Aorta (tissue), 5 donors: ENCODE data around the gene MAD2L1. TPM values are rescaled to one million over a fixed set of nuclear protein-coding genes. Genes with fewer than 3 reads are reported as not detected.

Experiments
- ATAC-seq: fragments of 200-7000 bp; cut with Tn5 transposase; one replicate; pipeline ENCODE4 v1.9.1; 2022; ENCODE audit warnings: moderate library complexity; ENCODE audit not compliant: low FRiP score
- DNase-seq, 2 donors: peaks; one replicate each; pipeline ENCODE4 v3.0.0-alpha.2; 2020
- H3K27ac ChIP-seq, 2 donors: one replicate each; pipeline ENCODE4 v1.5.1; 2013; ENCODE audit warnings: low read length in 2 of 2, mild to moderate bottlenecking in 2 of 2, moderate library complexity in 2 of 2, control low read depth in 1 of 2, inconsistent platforms in 1 of 2, low read depth in 1 of 2
- H3K27me3 ChIP-seq, 2 donors: one replicate each; pipeline ENCODE4 v1.6.1; 2013; ENCODE audit warnings: control low read depth in 1 of 2, low read length in 1 of 2, mild to moderate bottlenecking in 1 of 2, moderate library complexity in 1 of 2; ENCODE audit not compliant: insufficient read depth in 2 of 2, control insufficient read depth in 1 of 2
- H3K36me3 ChIP-seq, 2 donors: one replicate each; pipeline ENCODE4 v1.6.1; 2013; ENCODE audit warnings: control low read depth in 1 of 2, low read length in 1 of 2, mild to moderate bottlenecking in 1 of 2; ENCODE audit not compliant: insufficient read depth in 2 of 2, control insufficient read depth in 1 of 2
- H3K4me1 ChIP-seq, 2 donors: one replicate each; pipeline ENCODE4 v1.6.1; 2013; ENCODE audit warnings: low read length in 2 of 2, control low read depth in 1 of 2, mild to moderate bottlenecking in 1 of 2, moderate library complexity in 1 of 2; ENCODE audit not compliant: insufficient read depth in 2 of 2, control insufficient read depth in 1 of 2
- H3K4me3 ChIP-seq, 2 donors: one replicate each; pipeline ENCODE4 v1.5.1; 2013; ENCODE audit warnings: low read length in 2 of 2, control low read depth in 1 of 2, mild to moderate bottlenecking in 1 of 2
- H3K9me3 ChIP-seq: one replicate; pipeline ENCODE4 v1.6.1; 2013; ENCODE audit warnings: mild to moderate bottlenecking, low read length; ENCODE audit not compliant: control insufficient read depth
- WGBS, 2 donors: extraction: QIAGEN DNeasy Blood & Tissue Kit; methylation state at CpG; one replicate each; pipeline ENCODE4 v1.1.7; 2013; 5-methylcytosine and 5-hydroxymethylcytosine counted together
- intact Hi-C, 2 donors: fragments of 100-400 bp; cut with DNase I; formaldehyde crosslinking; loops; one replicate each; pipeline versions ENCODE4 v1.14.2 to v1.15.0; 2022
- polyA plus RNA-seq, 2 donors: library from polyadenylated mRNA; stranded (reverse); fragments of 200-250 nt; gene quantifications; one replicate each; pipeline ENCODE4 v1.2.3, GENCODE V29; 2013
- total RNA-seq, 2 donors: library from RNA; stranded (reverse); fragmentation: NEBNext Ultra II Directional; extraction: Animal tissue kit (Norgen Biotek cat#: 25700); gene quantifications; one replicate each; pipeline ENCODE4 v1.2.1, GENCODE V29; 2021
- donor health status: healthy with polysubstance abuse.
- donor health status: Bipolar disorder and iron deficiency.
- donor health status: DM: no; HTN: no; CAD: no.
- donor health status: DM: no; HTN: no; CAD: no.
- donor health status: DM: yes; HTN: yes; CAD: no.

Gene MAD2L1
- total and polyA plus RNA-seq, 4 donors: 0.79 to 9.1 (median 1.4) TPM

GRCh38 chr4:120084327-120084726, 17.7 kb upstream of the MAD2L1 start:
- H3K4me1 ChIP-seq: no peaks in the 10 kb centered on the region
- no peak overlapping the region for H3K4me3 ChIP-seq
- H3K27ac ChIP-seq: no peak overlapping the region
- H3K9me3 ChIP-seq: no peaks in the 10 kb centered on the region
- no peaks in the 10 kb centered on the region for H3K36me3 ChIP-seq
- no peak for ATAC-seq
- no peaks in the 10 kb centered on the region for H3K27me3 ChIP-seq
- no peak for DNase-seq
- intact Hi-C loops: no loop called here

- intact Hi-C loops: no loop called here
- ATAC-seq: no peak
- 94% methylated on average over 2 of the region's 2 CpGs for WGBS, 2 donors
These were observed 16.5 kb upstream of the MAD2L1 start for GRCh38 chr4:120083152-120083551.

GRCh38 chr4:120082251-120082650, 15.6 kb upstream of the MAD2L1 start:
- no peak for ATAC-seq
- Histone ChIP-seq H3K36me3 (no peaks in the 10 kb centered on the region), H3K9me3 (no peaks in the 10 kb centered on the region), H3K4me1 (no peaks in the 10 kb centered on the region), H3K4me3 (no peak overlapping the region), H3K27me3 (no peaks in the 10 kb centered on the region), H3K27ac (no peak overlapping the region)
- intact Hi-C loops: no loop called here
- DNase-seq: no peak
- WGBS, 2 donors: 89 to 100% methylated on average over 1 of the region's 1 CpG

More at GRCh38 chr4:120083152-120083551, 16.5 kb upstream of the MAD2L1 start:
- H3K27ac ChIP-seq: no peak overlapping the region
- H3K4me3 ChIP-seq: no peak overlapping the region
- H3K36me3 ChIP-seq: no peaks in the 10 kb centered on the region
- no peaks in the 10 kb centered on the region for H3K27me3 ChIP-seq
- no peaks in the 10 kb centered on the region for H3K4me1 ChIP-seq
- no peaks in the 10 kb centered on the region for H3K9me3 ChIP-seq
- DNase-seq: no peak

GRCh38 chr4:120081726-120082125, 15.1 kb upstream of the MAD2L1 start:
- ATAC-seq (no peak), DNase-seq (no peak)
- no peaks in the 10 kb centered on the region for H3K36me3 ChIP-seq
- H3K4me1 ChIP-seq: no peaks in the 10 kb centered on the region
- no peaks in the 10 kb centered on the region for H3K9me3 ChIP-seq
- H3K4me3 ChIP-seq: no peak overlapping the region
- no peak overlapping the region for H3K27ac ChIP-seq
- H3K27me3 ChIP-seq: no peaks in the 10 kb centered on the region
- intact Hi-C loops: no loop called here

- intact Hi-C loops: no loop called here
- H3K4me3 ChIP-seq: no peak overlapping the region
These were observed 13.9 kb upstream of the MAD2L1 start for GRCh38 chr4:120080533-120080932.

GRCh38 chr4:120079839-120080520, 13.3 kb upstream of the MAD2L1 start:
- no peak for ATAC-seq
- WGBS, 2 donors: 80 to 86% methylated on average over 5 of the region's 5 CpGs

More at GRCh38 chr4:120080533-120080932, 13.9 kb upstream of the MAD2L1 start:
- no peak for DNase-seq
- Histone ChIP-seq H3K9me3 (no peaks in the 10 kb centered on the region), H3K27me3 (no peaks in the 10 kb centered on the region), H3K4me1 (no peaks in the 10 kb centered on the region), H3K27ac (no peak overlapping the region), H3K36me3 (no peaks in the 10 kb centered on the region)
- ATAC-seq: no peak
- WGBS, 2 donors: 57 to 75% methylated on average over 2 of the region's 2 CpGs

GRCh38 chr4:120078216-120078615, 11.6 kb upstream of the MAD2L1 start:
- no peaks in the 10 kb centered on the region for H3K27me3 ChIP-seq
- H3K4me1 ChIP-seq: no peaks in the 10 kb centered on the region
- no peaks in the 10 kb centered on the region for H3K9me3 ChIP-seq
- no peak overlapping the region for H3K4me3 ChIP-seq
- intact Hi-C loops: loop anchor here (10.0 kb wide), 1 partner anchor 1017 kb away; no protein-coding TSS in a partner anchor
- no peaks in the 10 kb centered on the region for H3K36me3 ChIP-seq
- no peak overlapping the region for H3K27ac ChIP-seq
- 90 to 93% methylated on average over 1 of the region's 1 CpG for WGBS, 2 donors
- no peak for ATAC-seq
- no peak for DNase-seq

More at GRCh38 chr4:120079839-120080520, 13.3 kb upstream of the MAD2L1 start:
- H3K27ac ChIP-seq: no peak overlapping the region
- intact Hi-C loops: loop anchor here (10.0 kb wide), 1 partner anchor 1015 kb away; no protein-coding TSS in a partner anchor
- H3K9me3 ChIP-seq: no peaks in the 10 kb centered on the region
- no peak for DNase-seq
- H3K36me3 ChIP-seq: no peaks in the 10 kb centered on the region
- no peak overlapping the region for H3K4me3 ChIP-seq
- no peaks in the 10 kb centered on the region for H3K27me3 ChIP-seq
- no peaks in the 10 kb centered on the region for H3K4me1 ChIP-seq

- Histone ChIP-seq H3K27ac (no peak overlapping the region), H3K36me3 (no peaks in the 10 kb centered on the region), H3K4me1 (no peaks in the 10 kb centered on the region), H3K27me3 (no peaks in the 10 kb centered on the region), H3K9me3 (no peaks in the 10 kb centered on the region), H3K4me3 (no peak overlapping the region)
- WGBS, 2 donors: 41 to 47% methylated on average over 11 of the region's 11 CpGs
- ATAC-seq (no peak), DNase-seq (no peak)
- intact Hi-C loops: loop anchor here (5.0 to 10.0 kb wide), 3 partner anchors 851 to 1181 kb away; partner anchors contain the start of gene PRDM5 (in 1 of the 2)
These were observed 4.6 kb upstream of the MAD2L1 start for GRCh38 chr4:120071192-120071795.

GRCh38 chr4:120070196-120070595, 3.5 kb upstream of the MAD2L1 start:
- no peak overlapping the region for H3K4me3 ChIP-seq
- H3K9me3 ChIP-seq: no peaks in the 10 kb centered on the region
- peak overlapping the region in 1 of 2 donors; percentile 63 for H3K27ac ChIP-seq
- H3K27me3 ChIP-seq: no peaks in the 10 kb centered on the region
- no peaks in the 10 kb centered on the region for H3K4me1 ChIP-seq
- ATAC-seq (no peak), DNase-seq (no peak)
- intact Hi-C loops: loop anchor here (5.0 to 10.0 kb wide), 3 partner anchors 852 to 1182 kb away; partner anchors contain the start of gene PRDM5 (in 1 of the 2)
- WGBS, 2 donors: 16 to 33% methylated on average over 2 of the region's 2 CpGs
- no peaks in the 10 kb centered on the region for H3K36me3 ChIP-seq
